H9 (cell line): ENCODE data around the gene ENO1. TPM values are rescaled to one million over a fixed set of nuclear protein-coding genes. Genes with fewer than 3 reads are reported as not detected.
A peak's percentile ranks its signal among the peaks of the same experiment; 100 is the strongest.

Source experiments
- DNase-seq: peaks from one replicate; pipeline ENCODE4 v3.0.0-alpha.2; 2017
- H2AFZ ChIP-seq: one replicate; pipeline ENCODE4 v1.6.1; 2013; ENCODE audit warnings: mild to moderate bottlenecking, low read length, control low read depth, moderate library complexity
- H2AK5ac ChIP-seq: 2 replicates; pipeline ENCODE4 v1.6.1; 2013; ENCODE audit warnings: low read length, control low read depth, mixed read lengths; ENCODE audit not compliant: insufficient read length
- H2BK120ac ChIP-seq: one replicate; pipeline ENCODE4 v1.6.1; 2013; ENCODE audit warnings: low read depth, mild to moderate bottlenecking, low read length, control low read depth, inconsistent platforms; ENCODE audit not compliant: poor library complexity, severe bottlenecking
- H2BK12ac ChIP-seq: 2 replicates; pipeline ENCODE4 v1.6.1; 2013; ENCODE audit warnings: low read length, control low read depth, mixed read lengths, low read depth; ENCODE audit not compliant: insufficient read length
- H2BK15ac ChIP-seq: 2 replicates; pipeline ENCODE4 v1.6.1; 2013; ENCODE audit warnings: low read depth, low read length, control low read depth
- H2BK20ac ChIP-seq: one replicate; pipeline ENCODE4 v1.6.1; 2013; ENCODE audit warnings: low read depth, mild to moderate bottlenecking, low read length, control low read depth, inconsistent platforms; ENCODE audit not compliant: poor library complexity, severe bottlenecking
- H2BK5ac ChIP-seq: 2 replicates; pipeline ENCODE4 v1.6.1; 2013; ENCODE audit warnings: low read length, control low read depth, mixed read lengths; ENCODE audit not compliant: insufficient read length
- H3K14ac ChIP-seq: 2 replicates; pipeline ENCODE4 v1.6.1; 2013; ENCODE audit warnings: low read length, control low read depth; ENCODE audit not compliant: insufficient read depth
- H3K18ac ChIP-seq: 2 replicates; pipeline ENCODE4 v1.6.1; 2013; ENCODE audit warnings: low read depth, mild to moderate bottlenecking, mixed read lengths, low read length, control low read depth; ENCODE audit not compliant: insufficient read length
- H3K23ac ChIP-seq: 2 replicates; pipeline ENCODE4 v1.6.1; 2013; ENCODE audit warnings: low read length, control low read depth, mixed read lengths, low read depth; ENCODE audit not compliant: insufficient read length
- H3K23me2 ChIP-seq: 2 replicates; pipeline ENCODE4 v1.6.1; 2013; ENCODE audit warnings: low read depth, mild to moderate bottlenecking, mixed read lengths, low read length, control low read depth; ENCODE audit not compliant: insufficient read length, poor library complexity, severe bottlenecking
- H3K27ac ChIP-seq: 2 replicates; pipeline ENCODE4 v1.5.1; 2013; ENCODE audit warnings: low read length, control low read depth, mixed read lengths, low read depth; ENCODE audit not compliant: insufficient read length
- H3K27me3 ChIP-seq: 2 replicates; pipeline ENCODE4 v1.6.1; 2013; ENCODE audit warnings: low read length, control low read depth, inconsistent platforms; ENCODE audit not compliant: insufficient read depth
- H3K4ac ChIP-seq: 2 replicates; pipeline ENCODE4 v1.6.1; 2013; ENCODE audit warnings: low read depth, mild to moderate bottlenecking, control low read depth, inconsistent platforms, low read length, moderate library complexity
- H3K4me1 ChIP-seq: 2 replicates; pipeline ENCODE4 v1.6.1; 2013; ENCODE audit warnings: low read length, control low read depth, inconsistent platforms; ENCODE audit not compliant: insufficient read depth
- H3K4me2 ChIP-seq: 2 replicates; pipeline ENCODE4 v1.6.1; 2013; ENCODE audit warnings: low read length, control low read depth, mixed read lengths; ENCODE audit not compliant: insufficient read length, insufficient read depth
- H3K56ac ChIP-seq: 2 replicates; pipeline ENCODE4 v1.6.1; 2013; ENCODE audit warnings: low read depth, mild to moderate bottlenecking, mixed read lengths, low read length, control low read depth; ENCODE audit not compliant: insufficient read length
- H3K79me1 ChIP-seq: 2 replicates; pipeline ENCODE4 v1.6.1; 2013; ENCODE audit warnings: low read depth, mild to moderate bottlenecking, moderate library complexity, low read length, control low read depth, inconsistent platforms; ENCODE audit not compliant: insufficient read depth, poor library complexity, severe bottlenecking
- H3K79me2 ChIP-seq: 2 replicates; pipeline ENCODE4 v1.6.1; 2013; ENCODE audit warnings: low read length, control low read depth, inconsistent platforms; ENCODE audit not compliant: insufficient read depth
- H3K9ac ChIP-seq: 2 replicates; pipeline ENCODE4 v1.6.1; 2013; ENCODE audit warnings: low read length, control low read depth, mixed read lengths; ENCODE audit not compliant: insufficient read length; ENCODE audit errors: extremely low read depth
- H3K9me3 ChIP-seq: one replicate; pipeline ENCODE4 v1.6.1; 2013; ENCODE audit warnings: low read depth, low read length, inconsistent platforms; ENCODE audit not compliant: control insufficient read depth
- H3T11ph ChIP-seq: one replicate; pipeline ENCODE4 v1.6.1; 2013; ENCODE audit warnings: mild to moderate bottlenecking, low read length, control low read depth, inconsistent platforms
- H4K20me1 ChIP-seq: one replicate; pipeline ENCODE4 v1.6.1; 2013; ENCODE audit not compliant: control insufficient read depth, insufficient read length, insufficient read depth
- H4K5ac ChIP-seq: 2 replicates; pipeline ENCODE4 v1.6.1; 2013; ENCODE audit warnings: low read depth, mild to moderate bottlenecking, mixed read lengths, low read length, control low read depth; ENCODE audit not compliant: insufficient read length
- H4K8ac ChIP-seq: replicated peaks from 2 replicates; pipeline ENCODE4 v1.6.1; 2013; ENCODE audit warnings: low read length, control low read depth, mixed read lengths, low read depth; ENCODE audit not compliant: insufficient read length
- H4K91ac ChIP-seq: 2 replicates; pipeline ENCODE4 v1.6.1; 2013; ENCODE audit warnings: low read depth, mild to moderate bottlenecking, moderate library complexity, mixed read lengths, low read length, control low read depth; ENCODE audit not compliant: insufficient read length
- H3K27ac Mint-ChIP-seq, 3 experiments: 2 replicates in 2 of 3; 3 replicates in 1 of 3; pipeline ENCODE4 v1.8.0; 2020 to 2021; ENCODE audit warnings: mixed read lengths in 3 of 3, mild to moderate bottlenecking in 1 of 3, moderate library complexity in 1 of 3
- H3K27me3 Mint-ChIP-seq: 2 replicates; pipeline ENCODE4 v1.8.0; 2021; ENCODE audit warnings: low read depth, mild to moderate bottlenecking, moderate library complexity, mixed read lengths
- H3K36me3 Mint-ChIP-seq, 3 experiments: 2 replicates in 2 of 3; 3 replicates in 1 of 3; pipeline ENCODE4 v1.8.0; 2020 to 2021; ENCODE audit warnings: low read depth in 3 of 3, mixed read lengths in 3 of 3; ENCODE audit not compliant: insufficient read depth in 1 of 3
- H3K4me1 Mint-ChIP-seq, 2 experiments: 2 replicates each; pipeline ENCODE4 v1.8.0; 2020; ENCODE audit warnings: mixed read lengths in 2 of 2
- H3K4me3 Mint-ChIP-seq, 2 experiments: 2 replicates in 1 of 2; 3 replicates in 1 of 2; pipeline ENCODE4 v1.8.0; 2020 to 2021; ENCODE audit warnings: mild to moderate bottlenecking in 2 of 2, mixed read lengths in 2 of 2, moderate library complexity in 1 of 2
- H3K9me3 Mint-ChIP-seq, 2 experiments: 2 replicates in 1 of 2; 3 replicates in 1 of 2; pipeline ENCODE4 v1.8.0; 2020; ENCODE audit warnings: mild to moderate bottlenecking in 2 of 2, mixed read lengths in 2 of 2, moderate library complexity in 1 of 2
- WGBS: extraction: QIAGEN DNeasy Blood & Tissue Kit; methylation state at CpG from one replicate; pipeline ENCODE4 v1.1.7; 2013; ENCODE audit warnings: missing lambda C conversion rate, low lambda C conversion rate, mixed read lengths; ENCODE audit not compliant: insufficient read length; ENCODE audit errors: extremely low coverage; 5-methylcytosine and 5-hydroxymethylcytosine counted together
- total RNA-seq: library from RNA; stranded (reverse); gene quantifications from 2 replicates; pipeline ENCODE4 v1.2.1, GENCODE V29; 2021
- TF ChIP-seq, protein P1 (sequence below): fragments of 200-600 bp; sonication (generic); conservative IDR thresholded peaks from 3 replicates; pipeline ENCODE4 v1.8.0; 2021; ENCODE audit warnings: antibody characterized with exemption, mild to moderate bottlenecking

ENO1 gene
- total RNA-seq, 1 experiment from 2014 or later = 1,781 TPM

GRCh38 chr1:8863794-8864233 lies 14.7 kb downstream of the ENO1 start:
- no CpG with 5 or more reads among the region's 13 CpGs for WGBS
- Histone ChIP-seq H4K8ac (peak overlapping the region; percentile 37), H3K23me2 (no peaks in the 10 kb centered on the region)

More at GRCh38 chr1:8863794-8864233, 14.7 kb downstream of the ENO1 start:
- Histone ChIP-seq H3K9me3 (no peaks in the 10 kb centered on the region), H2AK5ac (no peak overlapping the region), H3K4me1 (no peaks in the 10 kb centered on the region), H3K9ac (no peak overlapping the region), H3K27ac (peak overlapping the region; percentile 11), H3K27me3 (no peaks in the 10 kb centered on the region), H2BK120ac (no peak overlapping the region), H4K91ac (no peak overlapping the region), H3K18ac (no peak overlapping the region), H4K20me1 (no peaks in the 10 kb centered on the region), H2AFZ (no peak overlapping the region), H2BK15ac (no peak overlapping the region), H3K14ac (no peak overlapping the region), H2BK20ac (no peak overlapping the region), H3K4me2 (no peak overlapping the region), H3K79me1 (no peaks in the 10 kb centered on the region), H2BK12ac (no peak overlapping the region), H4K5ac (no peak overlapping the region), H3K23ac (no peak overlapping the region), H3T11ph (no peak overlapping the region), H3K79me2 (no peaks in the 10 kb centered on the region), H3K4ac (no peak overlapping the region), H3K56ac (no peak overlapping the region), H2BK5ac (no peak overlapping the region)
- Mint-ChIP-seq H3K4me1 (peaks cover 26 to 52% of the 10 kb centered on the region in 2 experiments), H3K36me3 (peaks cover 77 to 95% (median 93%) of the 10 kb centered on the region in 3 experiments), H3K4me3 (no peak overlapping the region; a peak in 1 of 5 replicates), H3K9me3 (no peaks in the 10 kb centered on the region), H3K27me3 (no peaks in the 10 kb centered on the region), H3K27ac (peak overlapping the region; percentile 34 to 88 (median 88); a peak in 6 of 7 replicates)
- TF ChIP-seq, protein P1, sequence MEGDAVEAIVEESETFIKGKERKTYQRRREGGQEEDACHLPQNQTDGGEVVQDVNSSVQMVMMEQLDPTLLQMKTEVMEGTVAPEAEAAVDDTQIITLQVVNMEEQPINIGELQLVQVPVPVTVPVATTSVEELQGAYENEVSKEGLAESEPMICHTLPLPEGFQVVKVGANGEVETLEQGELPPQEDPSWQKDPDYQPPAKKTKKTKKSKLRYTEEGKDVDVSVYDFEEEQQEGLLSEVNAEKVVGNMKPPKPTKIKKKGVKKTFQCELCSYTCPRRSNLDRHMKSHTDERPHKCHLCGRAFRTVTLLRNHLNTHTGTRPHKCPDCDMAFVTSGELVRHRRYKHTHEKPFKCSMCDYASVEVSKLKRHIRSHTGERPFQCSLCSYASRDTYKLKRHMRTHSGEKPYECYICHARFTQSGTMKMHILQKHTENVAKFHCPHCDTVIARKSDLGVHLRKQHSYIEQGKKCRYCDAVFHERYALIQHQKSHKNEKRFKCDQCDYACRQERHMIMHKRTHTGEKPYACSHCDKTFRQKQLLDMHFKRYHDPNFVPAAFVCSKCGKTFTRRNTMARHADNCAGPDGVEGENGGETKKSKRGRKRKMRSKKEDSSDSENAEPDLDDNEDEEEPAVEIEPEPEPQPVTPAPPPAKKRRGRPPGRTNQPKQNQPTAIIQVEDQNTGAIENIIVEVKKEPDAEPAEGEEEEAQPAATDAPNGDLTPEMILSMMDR = no peak
- no peak for DNase-seq
